GM18873 (cell line): ENCODE results near the gene CRTC1.

Experiments
- ATAC-seq: cut with Tn5 transposase; IDR thresholded peaks from one replicate; pipeline ENCODE4 v1.9.1; 2021; ENCODE audit warnings: mild to moderate bottlenecking, moderate library complexity, moderate number of reproducible peaks; ENCODE audit not compliant: unreplicated experiment, low FRiP score

CRTC1 gene

DNA sequence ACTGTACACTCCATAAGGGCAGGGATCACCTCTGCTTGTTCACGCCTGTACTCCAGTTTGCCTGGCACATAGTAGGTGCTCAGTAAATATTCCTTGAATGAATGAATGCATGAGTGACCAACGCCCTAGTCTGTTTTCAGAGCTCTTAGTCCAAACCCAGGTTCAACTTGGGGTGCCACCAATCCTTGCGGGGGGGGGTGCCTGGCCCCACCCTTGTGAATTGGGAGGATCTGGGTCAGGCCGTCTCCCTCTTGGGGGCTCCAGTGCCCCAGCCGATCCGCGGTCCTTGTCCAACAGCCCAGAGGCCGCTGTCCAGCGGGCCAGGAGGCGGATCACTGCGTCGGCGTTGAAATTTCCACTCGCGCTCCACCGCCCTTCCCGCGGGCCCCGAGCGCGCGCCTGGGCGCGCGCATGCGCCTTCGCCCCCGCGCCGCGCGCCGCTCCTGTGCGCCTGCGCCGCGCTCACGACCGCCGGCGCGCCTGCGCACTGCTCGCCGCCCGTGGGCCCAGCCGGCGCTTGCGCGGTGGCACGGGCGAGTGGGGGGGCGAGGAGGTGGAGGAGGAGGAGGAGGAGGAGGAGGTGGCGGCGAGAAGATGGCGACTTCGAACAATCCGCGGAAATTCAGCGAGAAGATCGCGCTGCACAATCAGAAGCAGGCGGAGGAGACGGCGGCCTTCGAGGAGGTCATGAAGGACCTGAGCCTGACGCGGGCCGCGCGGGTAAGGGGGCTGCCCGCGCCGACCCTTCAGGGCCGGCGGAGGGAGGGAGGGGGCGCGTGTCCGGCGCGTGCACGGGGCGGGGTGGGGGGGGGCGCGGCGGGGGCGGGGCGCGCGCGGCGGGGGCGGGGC is at the start of gene CRTC1:
Gene CRTC1, plus strand, starts transcription at position 572 of the 849 bp plus-strand sequence. Its CDS starts 23 bp downstream, at position 595.
- ATAC-seq = no peak

GRCh38 chr19:18634612-18635297 is 48.7 kb upstream of the CRTC1 start:
- ATAC-seq = no peak

DNA sequence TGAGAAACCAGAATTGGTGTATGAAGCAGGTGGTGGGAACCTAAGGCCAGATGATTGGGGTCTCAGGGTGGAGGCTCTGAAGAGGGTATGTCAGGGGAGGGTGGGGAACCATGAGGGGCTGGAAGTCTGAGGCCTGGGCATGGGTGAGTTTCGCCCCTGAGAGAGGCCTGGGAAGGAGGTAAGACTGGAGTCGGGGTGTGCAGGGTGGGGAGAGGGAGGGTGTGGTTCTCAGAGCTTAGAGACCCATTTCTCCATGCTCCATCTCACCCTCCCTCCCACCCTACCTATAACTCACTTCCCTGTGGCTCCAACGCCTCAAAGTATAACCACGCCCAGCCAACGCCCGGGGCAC is 47.7 kb upstream of the CRTC1 start:
- no peak for ATAC-seq

- ATAC-seq = peak; percentile 66
Measured at GRCh38 chr19:18636183-18636968, 47.1 kb upstream of the CRTC1 start.

DNA sequence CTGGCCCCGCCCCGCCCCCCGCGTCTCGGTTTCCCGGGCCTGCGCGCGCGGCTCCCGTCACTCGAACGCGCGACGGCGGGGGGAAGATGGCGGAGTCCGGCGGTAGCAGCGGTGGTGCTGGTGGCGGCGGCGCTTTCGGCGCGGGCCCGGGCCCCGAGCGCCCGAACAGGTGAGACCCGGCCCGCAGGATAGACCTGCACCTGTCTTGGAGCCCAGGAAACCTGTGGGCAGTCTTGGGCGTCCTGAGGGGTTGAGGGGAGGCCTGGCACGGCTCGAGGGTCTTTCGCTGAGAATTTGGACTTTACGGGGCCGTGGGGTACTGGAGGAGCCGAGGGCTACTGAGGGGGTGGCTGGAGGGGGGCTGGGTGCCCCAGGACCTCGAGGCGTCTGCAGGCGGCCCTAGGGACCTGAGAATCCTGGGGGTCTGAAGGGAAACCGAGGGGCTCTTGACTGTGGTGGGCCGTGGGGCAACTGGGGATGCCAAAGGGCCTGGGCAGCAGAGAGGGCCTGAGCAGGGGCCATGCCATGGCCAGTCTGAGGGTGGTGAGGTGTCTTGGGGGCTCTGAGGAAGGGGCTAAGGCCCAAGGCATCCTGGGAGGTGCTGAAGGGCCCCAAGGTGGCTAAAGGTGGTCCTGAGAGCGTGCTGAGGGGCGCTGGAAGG is 46.4 kb upstream of the CRTC1 start, which contains the start of gene KLHL26:
Gene KLHL26, plus strand, starts transcription at position 60 of the 661 bp plus-strand sequence. Its CDS starts 27 bp downstream, at position 87.
- ATAC-seq = no peak

DNA sequence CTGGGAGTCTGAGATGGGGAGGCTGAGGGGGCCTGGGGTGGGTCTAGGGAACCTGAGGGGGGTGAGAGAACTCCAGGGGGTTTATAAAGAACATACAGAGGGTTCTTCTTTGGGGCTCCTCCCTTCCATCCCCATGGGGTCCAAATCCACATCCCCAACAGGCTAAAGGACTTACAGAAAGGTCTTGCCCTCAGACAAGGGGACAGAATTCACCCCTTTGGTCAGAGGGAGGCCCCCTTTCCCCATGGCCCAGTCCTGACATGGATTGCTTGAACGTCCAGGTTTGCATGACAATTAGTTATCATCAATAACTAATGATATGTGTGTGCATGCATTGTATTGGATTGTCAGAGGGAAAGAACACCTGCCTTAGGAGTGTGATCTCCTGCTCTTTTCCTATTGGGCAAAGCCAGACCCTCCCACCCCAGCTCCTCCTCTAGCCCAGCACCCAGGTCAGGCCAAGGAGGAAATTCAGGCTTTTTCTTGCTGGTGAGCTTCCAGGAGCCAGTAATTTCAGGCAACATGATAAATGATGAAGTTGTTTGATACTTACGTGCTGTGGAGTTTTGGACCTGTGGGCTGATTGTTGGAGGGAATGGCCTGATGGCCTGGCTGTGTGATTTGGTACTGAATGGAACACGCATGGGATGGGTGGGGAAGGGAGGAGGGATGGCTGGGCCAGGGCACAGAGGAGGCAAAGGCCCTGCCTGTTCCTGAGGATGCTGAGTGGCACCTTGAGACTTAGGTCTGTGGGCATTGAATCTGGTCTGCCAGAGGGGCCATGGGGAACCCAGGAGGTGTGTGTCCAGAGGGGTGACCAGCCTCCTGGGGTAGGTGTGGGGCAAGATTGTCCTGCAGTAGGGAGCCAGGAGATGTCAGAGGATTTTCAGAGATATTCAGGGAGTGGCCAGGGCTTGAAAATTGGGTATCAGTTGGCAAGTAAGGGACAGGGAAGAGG is 45.5 kb upstream of the CRTC1 start:
- ATAC-seq = no peak

DNA sequence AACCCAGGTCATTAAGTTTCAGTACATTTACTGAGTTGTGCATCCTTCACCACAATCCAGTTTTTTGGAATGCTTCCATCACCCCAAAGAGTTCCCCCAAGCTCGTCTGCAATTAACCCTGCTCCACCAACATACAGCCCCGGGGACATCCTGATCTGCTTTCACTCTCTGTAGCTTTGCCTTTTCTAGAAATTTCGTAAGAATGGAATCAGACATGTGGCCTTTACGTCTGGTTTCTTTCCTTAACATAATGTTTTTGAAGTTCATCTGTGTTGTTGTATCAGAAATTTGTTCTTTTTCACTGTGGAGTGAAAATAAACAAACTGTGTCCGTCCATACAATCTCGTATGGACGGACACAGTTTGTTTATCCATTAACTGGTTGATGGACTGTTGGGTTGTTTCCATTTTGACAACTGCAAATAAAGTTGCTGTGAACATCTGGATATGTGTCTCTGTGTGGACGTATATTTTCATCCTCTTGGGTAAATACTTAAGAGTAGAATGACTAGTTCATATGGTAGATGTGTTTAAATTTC is 43.7 kb upstream of the CRTC1 start:
- ATAC-seq = no peak

DNA sequence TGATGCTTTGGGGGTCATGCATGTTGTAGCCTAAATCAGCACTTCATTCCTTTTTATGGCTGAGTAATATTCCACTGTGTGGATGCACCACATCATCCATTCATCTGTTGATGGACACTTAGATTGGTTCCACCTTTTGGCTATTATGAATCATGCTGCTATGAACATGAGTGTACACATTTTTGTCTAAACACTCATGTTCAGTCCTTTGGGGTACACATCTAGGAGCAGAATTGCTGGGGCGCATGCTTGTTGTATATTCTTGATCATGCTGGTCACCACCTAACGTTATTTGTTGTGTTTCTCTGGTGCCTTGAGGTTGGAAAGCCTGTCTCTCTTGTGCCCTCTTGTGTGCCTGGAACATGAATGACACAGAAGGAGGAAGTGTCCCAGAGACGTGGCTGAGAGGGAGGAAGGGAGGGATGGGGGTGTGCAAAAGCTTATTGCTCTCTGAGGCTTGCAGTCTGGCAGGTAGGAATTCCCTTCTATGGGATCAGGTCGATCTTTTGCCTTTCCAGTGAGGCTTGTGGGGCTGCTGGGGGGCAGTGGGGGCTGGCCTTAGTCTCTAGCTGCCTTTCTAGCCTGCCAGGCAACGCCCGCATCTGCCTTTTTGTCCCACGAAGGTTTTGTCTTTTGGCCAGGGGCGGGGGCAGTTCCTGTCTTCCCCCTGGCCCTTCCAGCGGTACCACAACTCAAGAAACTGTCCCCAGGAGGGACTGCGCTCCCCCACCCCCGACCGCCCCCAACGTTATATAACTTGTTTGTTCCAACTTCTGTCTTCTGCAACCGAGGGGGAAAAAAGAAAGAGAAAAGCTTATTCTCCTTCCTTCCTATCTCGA is 39.1 kb upstream of the CRTC1 start:
- no peak for ATAC-seq

- ATAC-seq = no peak
Measured at GRCh38 chr19:18645035-18645511, 38.4 kb upstream of the CRTC1 start.

- no peak for ATAC-seq
Measured at GRCh38 chr19:18646535-18647370, 36.7 kb upstream of the CRTC1 start.

- no peak for ATAC-seq
Measured at GRCh38 chr19:18647371-18647767, 36.1 kb upstream of the CRTC1 start.

DNA sequence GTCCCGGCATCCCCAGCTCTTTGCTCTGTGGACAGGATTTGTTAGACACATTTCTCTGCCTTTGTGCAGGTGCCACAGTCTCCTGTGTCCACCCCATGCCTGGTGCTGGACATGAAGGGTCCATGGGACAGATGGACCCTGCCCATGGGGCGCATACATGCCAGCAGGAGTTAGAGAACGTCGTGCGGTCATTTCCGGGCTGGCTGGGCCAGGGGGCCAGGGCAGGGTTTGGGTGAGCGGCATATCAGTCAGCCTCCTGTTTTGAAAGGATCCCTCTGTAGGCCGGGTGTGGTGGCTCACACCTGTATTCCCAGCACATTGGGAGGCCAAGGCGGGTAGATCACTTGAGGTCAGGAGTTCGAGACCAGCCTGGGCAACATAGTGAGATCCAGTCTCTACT is 35.7 kb upstream of the CRTC1 start:
- no peak for ATAC-seq

GRCh38 chr19:18648973-18649315 is 34.5 kb upstream of the CRTC1 start:
- ATAC-seq = no peak

DNA sequence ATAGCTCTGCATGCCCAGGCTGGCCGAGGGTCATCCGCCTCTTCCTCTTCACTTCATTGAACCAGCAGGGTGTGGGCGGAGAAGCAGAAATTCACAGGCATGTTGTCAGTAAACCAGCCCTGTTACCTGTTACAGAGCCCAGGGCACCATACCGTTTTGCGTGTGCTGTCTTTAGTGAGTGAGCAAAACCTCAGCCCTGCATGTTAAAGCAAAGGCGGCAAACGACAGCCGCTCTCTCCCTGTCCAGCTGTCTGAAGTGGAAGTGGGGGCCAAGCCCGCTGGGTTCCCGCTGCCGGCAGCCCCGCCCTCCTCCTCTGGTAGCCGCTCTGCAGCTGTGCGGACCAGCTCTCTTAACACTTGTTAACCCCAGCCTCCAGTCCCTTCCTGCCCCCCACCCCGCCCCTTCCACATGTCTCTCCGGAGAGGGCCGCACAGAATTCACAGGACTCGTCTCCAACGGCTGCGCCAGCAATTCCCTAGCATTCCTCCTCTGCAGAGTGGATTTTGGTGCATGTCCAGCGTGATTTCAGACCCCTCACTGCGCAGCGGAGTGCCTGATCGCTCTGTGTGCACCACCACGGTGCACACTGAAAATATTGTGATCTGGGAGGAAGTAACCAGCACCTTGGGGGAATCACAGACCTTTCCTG is 34.0 kb upstream of the CRTC1 start:
- ATAC-seq = no peak

- ATAC-seq = no peak
Measured at GRCh38 chr19:18650021-18650390, 33.5 kb upstream of the CRTC1 start.

- no peak for ATAC-seq
Measured at GRCh38 chr19:18650468-18651041, 32.9 kb upstream of the CRTC1 start.

DNA sequence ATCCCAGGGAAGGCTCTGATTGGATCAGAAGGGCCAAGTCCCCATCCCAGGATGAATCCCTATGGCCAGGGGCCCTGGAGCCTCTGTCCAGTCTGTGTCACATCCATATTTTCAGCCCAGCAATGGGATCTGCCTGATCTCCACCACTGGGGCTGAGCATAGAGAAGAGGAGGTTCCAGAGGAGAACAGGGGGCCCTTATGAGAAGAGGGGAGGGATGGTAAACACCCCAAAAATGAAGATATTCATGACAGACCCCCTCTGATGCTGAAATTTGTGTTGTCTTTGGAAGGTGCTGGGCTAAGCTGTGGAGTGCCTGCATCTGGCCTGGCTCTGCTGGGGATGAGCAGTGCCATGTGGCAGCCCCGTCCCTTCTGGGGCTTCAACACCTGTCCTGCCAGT is 32.2 kb upstream of the CRTC1 start:
- ATAC-seq = no peak
